ENCODE results near the gene UTS2. TPM values are rescaled to one million over a fixed set of nuclear protein-coding genes. Genes with fewer than 3 reads are reported as not detected.

UTS2 gene
- total RNA-seq = not detected

- DNase-seq (ENCODE audit: low read depth in 2 of 3, low spot score in 2 of 3) = no peak
These were observed at the start of gene UTS2 for GRCh38 chr1:7852804-7853683. Gene UTS2 (minus strand): TSS chr1:7853065. CDS start chr1:7853003, 62 bp downstream.

- peak in 1 of 3 donors; percentile 5 for DNase-seq (ENCODE audit: low read depth in 2 of 3, low spot score in 2 of 3)
These were observed 46.9 kb upstream of the UTS2 start for GRCh38 chr1:7899741-7900140.

GRCh38 chr1:7898962-7899361 lies 46.1 kb upstream of the UTS2 start:
- DNase-seq (ENCODE audit: low read depth in 2 of 3, low spot score in 2 of 3) = no peak

- DNase-seq (ENCODE audit: low read depth in 2 of 3, low spot score in 2 of 3) = no peak
These were observed 44.1 kb upstream of the UTS2 start for GRCh38 chr1:7896994-7897393.

- DNase-seq (ENCODE audit: low read depth in 2 of 3, low spot score in 2 of 3) = no peak
These were observed 40.8 kb upstream of the UTS2 start for GRCh38 chr1:7893529-7894180.

GRCh38 chr1:7891804-7892203 lies 38.9 kb upstream of the UTS2 start:
- no peak for DNase-seq (ENCODE audit: low read depth in 2 of 3, low spot score in 2 of 3)

GRCh38 chr1:7890853-7891252 lies 38.0 kb upstream of the UTS2 start:
- no peak for DNase-seq (ENCODE audit: low read depth in 2 of 3, low spot score in 2 of 3)

- DNase-seq (ENCODE audit: low read depth in 2 of 3, low spot score in 2 of 3) = no peak
These were observed 35.6 kb upstream of the UTS2 start for GRCh38 chr1:7888248-7889081.

GRCh38 chr1:7886405-7886745 lies 33.5 kb upstream of the UTS2 start:
- no peak for DNase-seq (ENCODE audit: low read depth in 2 of 3, low spot score in 2 of 3)

- DNase-seq (ENCODE audit: low read depth in 2 of 3, low spot score in 2 of 3) = peak in 2 of 3 donors; percentile 6 to 9
These were observed 32.9 kb upstream of the UTS2 start for GRCh38 chr1:7885513-7886404.

- no peak for DNase-seq (ENCODE audit: low read depth in 2 of 3, low spot score in 2 of 3)
These were observed 31.9 kb upstream of the UTS2 start for GRCh38 chr1:7884757-7885156.

- no peak for DNase-seq (ENCODE audit: low read depth in 2 of 3, low spot score in 2 of 3)
These were observed 26.4 kb upstream of the UTS2 start for GRCh38 chr1:7879228-7879627.

GRCh38 chr1:7878027-7878426 lies 25.2 kb upstream of the UTS2 start:
- no peak for DNase-seq (ENCODE audit: low read depth in 2 of 3, low spot score in 2 of 3)

- no peak for DNase-seq (ENCODE audit: low read depth in 2 of 3, low spot score in 2 of 3)
These were observed 21.2 kb upstream of the UTS2 start for GRCh38 chr1:7873801-7874795.

GRCh38 chr1:7871136-7871535 lies 18.3 kb upstream of the UTS2 start:
- no peak for DNase-seq (ENCODE audit: low read depth in 2 of 3, low spot score in 2 of 3)

- no peak for DNase-seq (ENCODE audit: low read depth in 2 of 3, low spot score in 2 of 3)
These were observed 16.5 kb upstream of the UTS2 start for GRCh38 chr1:7869136-7869920.

- no peak for DNase-seq (ENCODE audit: low read depth in 2 of 3, low spot score in 2 of 3)
These were observed 15.4 kb upstream of the UTS2 start for GRCh38 chr1:7868070-7868780.

- no peak for DNase-seq (ENCODE audit: low read depth in 2 of 3, low spot score in 2 of 3)
These were observed 13.1 kb upstream of the UTS2 start for GRCh38 chr1:7865978-7866377.

Measured in hematopoietic multipotent progenitor cell (in vitro differentiated cells).